Neutrophil (primary cell): ENCODE measurements around the gene MYBPHL.

Experiments used
- H3K27ac ChIP-seq: fragments of 200-600 bp; sonication (generic); 2 replicates; pipeline ENCODE4 v1.5.1; 2016; ENCODE audit warnings: mild to moderate bottlenecking, moderate library complexity
- H3K27me3 ChIP-seq: fragments of 200-600 bp; sonication (generic); 2 replicates; pipeline ENCODE4 v1.6.0; 2016; ENCODE audit warnings: mild to moderate bottlenecking
- H3K36me3 ChIP-seq: fragments of 200-600 bp; sonication (generic); 2 replicates; pipeline ENCODE4 v1.5.1; 2017
- H3K4me1 ChIP-seq, 2 experiments: fragments of 200-600 bp in 1 of 2; sonication (generic) in 1 of 2; 1 replicate in 1 of 2; 2 replicates in 1 of 2; pipeline versions ENCODE4 v1.5.1 to v1.6.1; 2013 to 2016; ENCODE audit warnings: low read depth in 1 of 2, low read length in 1 of 2, mild to moderate bottlenecking in 1 of 2, moderate library complexity in 1 of 2; ENCODE audit not compliant: control insufficient read depth in 1 of 2, insufficient read depth in 1 of 2
- H3K4me3 ChIP-seq, 2 experiments: fragments of 200-600 bp in 1 of 2; sonication (generic) in 1 of 2; 1 replicate in 1 of 2; 2 replicates in 1 of 2; pipeline ENCODE4 v1.5.1; 2013 to 2016; ENCODE audit warnings: low read depth in 1 of 2, low read length in 1 of 2, mild to moderate bottlenecking in 1 of 2, moderate library complexity in 1 of 2
- H3K9me3 ChIP-seq: fragments of 200-600 bp; sonication (generic); 2 replicates; pipeline ENCODE4 v1.5.1; 2016
- TF ChIP-seq, protein P1 (sequence below): fragments of 200-600 bp; sonication (generic); IDR thresholded peaks from 2 replicates; pipeline ENCODE4 v1.5.1; 2016; ENCODE audit warnings: antibody characterized with exemption

The MYBPHL gene

DNA sequence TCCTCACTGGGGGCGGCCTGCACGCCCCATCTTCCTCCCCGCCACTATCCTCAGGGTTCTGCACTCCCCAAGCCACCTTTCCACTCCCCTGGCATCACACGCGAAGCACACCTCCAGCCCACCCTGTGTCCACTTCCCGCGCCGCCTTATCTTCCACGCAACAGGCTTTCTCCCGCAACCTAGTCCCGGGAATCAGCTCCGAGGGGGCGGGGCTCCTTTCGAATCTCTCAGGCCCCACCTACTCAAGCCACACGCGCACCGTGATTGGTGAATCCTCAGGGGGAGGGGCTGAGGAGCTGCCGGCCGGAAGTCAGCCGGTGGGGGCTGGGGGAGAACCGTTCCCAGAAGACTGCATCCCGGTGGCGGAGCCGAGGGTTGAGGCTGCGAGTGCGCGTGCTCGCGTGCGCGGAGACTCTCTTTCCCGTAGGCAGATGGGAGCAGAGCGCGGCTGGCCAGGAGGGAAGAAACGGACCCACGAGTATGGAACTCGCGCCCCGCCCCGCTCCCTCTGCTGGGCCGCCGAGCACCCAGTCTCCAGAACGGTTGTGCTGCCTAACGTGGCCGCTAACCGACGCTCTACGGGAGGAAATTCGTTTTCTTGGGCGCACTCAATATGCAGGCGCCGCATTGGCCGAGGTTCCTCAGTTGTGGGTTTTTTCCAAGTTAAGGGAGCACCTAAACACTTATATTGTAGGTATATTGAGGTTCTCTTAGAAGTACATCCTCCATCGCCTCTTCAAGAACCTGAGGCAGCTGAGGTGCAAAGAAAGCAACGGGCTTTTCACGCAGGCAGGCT, 23.7 kb downstream of the MYBPHL start, which contains the start of gene PSRC1:
Gene PSRC1, minus strand, starts transcription at position 194 of the 796 bp plus-strand sequence.
- H3K4me1 ChIP-seq, result peaks cover 34 to 36% of the 10 kb centered on the region in 2 experiments
- H3K9me3 ChIP-seq, result no peaks in the 10 kb centered on the region
- H3K36me3 ChIP-seq, result no peaks in the 10 kb centered on the region
- H3K27ac ChIP-seq, result peak within 1 kb of the TSS; percentile 88
- H3K4me3 ChIP-seq, result peak within 1 kb of the TSS; percentile 91 to 97
- H3K27me3 ChIP-seq, result no peaks in the 10 kb centered on the region
- TF ChIP-seq, protein P1, sequence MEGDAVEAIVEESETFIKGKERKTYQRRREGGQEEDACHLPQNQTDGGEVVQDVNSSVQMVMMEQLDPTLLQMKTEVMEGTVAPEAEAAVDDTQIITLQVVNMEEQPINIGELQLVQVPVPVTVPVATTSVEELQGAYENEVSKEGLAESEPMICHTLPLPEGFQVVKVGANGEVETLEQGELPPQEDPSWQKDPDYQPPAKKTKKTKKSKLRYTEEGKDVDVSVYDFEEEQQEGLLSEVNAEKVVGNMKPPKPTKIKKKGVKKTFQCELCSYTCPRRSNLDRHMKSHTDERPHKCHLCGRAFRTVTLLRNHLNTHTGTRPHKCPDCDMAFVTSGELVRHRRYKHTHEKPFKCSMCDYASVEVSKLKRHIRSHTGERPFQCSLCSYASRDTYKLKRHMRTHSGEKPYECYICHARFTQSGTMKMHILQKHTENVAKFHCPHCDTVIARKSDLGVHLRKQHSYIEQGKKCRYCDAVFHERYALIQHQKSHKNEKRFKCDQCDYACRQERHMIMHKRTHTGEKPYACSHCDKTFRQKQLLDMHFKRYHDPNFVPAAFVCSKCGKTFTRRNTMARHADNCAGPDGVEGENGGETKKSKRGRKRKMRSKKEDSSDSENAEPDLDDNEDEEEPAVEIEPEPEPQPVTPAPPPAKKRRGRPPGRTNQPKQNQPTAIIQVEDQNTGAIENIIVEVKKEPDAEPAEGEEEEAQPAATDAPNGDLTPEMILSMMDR, result peak; percentile 82

DNA sequence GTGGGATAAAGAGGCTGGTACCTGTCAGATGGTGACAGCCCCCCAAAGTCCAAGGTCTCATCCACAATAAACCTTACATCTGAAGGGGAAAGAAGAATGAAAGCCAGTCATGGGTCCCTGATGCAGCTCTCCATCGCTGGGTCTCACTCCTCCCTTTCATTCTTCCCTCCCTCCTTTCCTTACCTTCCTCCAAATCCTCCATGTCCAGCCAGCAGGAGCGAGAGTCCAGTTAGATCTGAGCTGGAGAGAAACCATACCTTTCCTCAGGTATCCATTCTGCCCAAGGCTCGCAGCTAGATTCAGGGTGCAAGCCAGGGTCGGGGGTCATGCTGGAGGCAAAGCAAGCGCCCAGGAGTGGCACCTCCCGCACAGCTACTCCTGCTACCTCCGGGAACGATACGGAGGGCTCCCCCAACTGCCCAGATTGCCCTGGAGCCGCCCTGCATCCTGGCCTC, 24.3 kb downstream of the MYBPHL start:
- H3K4me1 ChIP-seq, result peaks cover 36 to 37% of the 10 kb centered on the region in 2 experiments

GRCh38 chr1:109281680-109282496, 24.9 kb downstream of the MYBPHL start:
- TF ChIP-seq, protein P1, result no peak
- no peaks in the 10 kb centered on the region for H3K36me3 ChIP-seq
- H3K4me3 ChIP-seq, result peak overlapping the region; percentile 91 to 97
- no peaks in the 10 kb centered on the region for H3K27me3 ChIP-seq
- H3K27ac ChIP-seq, result peak overlapping the region; percentile 88
- H3K4me1 ChIP-seq, result peaks cover 36 to 41% of the 10 kb centered on the region in 2 experiments
- H3K9me3 ChIP-seq, result no peaks in the 10 kb centered on the region

More for the DNA sequence above, 24.3 kb downstream of the MYBPHL start:
- Histone ChIP-seq H3K4me3 (peak overlapping the region; percentile 91 to 97), H3K9me3 (no peaks in the 10 kb centered on the region), H3K27ac (peak overlapping the region; percentile 88), H3K36me3 (no peaks in the 10 kb centered on the region), H3K27me3 (no peaks in the 10 kb centered on the region)
- TF ChIP-seq, protein P1, result no peak

DNA sequence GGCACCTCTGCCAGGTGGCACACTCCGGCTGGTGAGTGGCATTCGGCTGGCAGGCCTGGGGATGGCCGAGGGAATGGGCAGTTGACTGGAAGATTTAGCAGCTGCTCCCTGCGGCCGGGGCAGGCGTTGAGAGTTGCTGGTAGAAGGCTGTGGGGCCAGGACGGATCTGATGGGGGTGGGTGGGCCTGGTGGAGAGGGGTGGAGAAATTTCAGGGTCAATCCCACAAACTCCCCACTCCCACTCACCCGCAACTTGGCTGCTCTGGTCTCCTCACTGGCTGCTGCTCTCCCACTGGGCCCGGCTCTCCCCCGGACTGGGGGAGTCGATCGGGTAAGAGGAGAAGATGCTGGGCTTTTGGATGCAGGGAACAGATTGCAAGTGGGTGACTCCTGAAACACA, 25.9 kb downstream of the MYBPHL start:
- H3K27ac ChIP-seq, result peak overlapping the region; percentile 88
- no peaks in the 10 kb centered on the region for H3K27me3 ChIP-seq
- no peak overlapping the region for H3K4me3 ChIP-seq
- H3K36me3 ChIP-seq, result no peaks in the 10 kb centered on the region
- H3K4me1 ChIP-seq, result peaks cover 36 to 41% of the 10 kb centered on the region in 2 experiments
- H3K9me3 ChIP-seq, result no peaks in the 10 kb centered on the region
- TF ChIP-seq, protein P1, result no peak

GRCh38 chr1:109279615-109280278, 27.1 kb downstream of the MYBPHL start:
- Histone ChIP-seq H3K4me1 (peaks cover 36 to 41% of the 10 kb centered on the region in 2 experiments), H3K36me3 (no peaks in the 10 kb centered on the region)
- TF ChIP-seq, protein P1, result no peak

More at GRCh38 chr1:109279615-109280278, 27.1 kb downstream of the MYBPHL start:
- Histone ChIP-seq H3K9me3 (no peaks in the 10 kb centered on the region), H3K27ac (peak overlapping the region; percentile 88), H3K27me3 (peaks cover 1% of the 10 kb centered on the region), H3K4me3 (no peak overlapping the region)
